Ascending aorta (tissue), 2 donors: ENCODE measurements around the gene EXOC4. TPM values are rescaled to one million over a fixed set of nuclear protein-coding genes. Genes with fewer than 3 reads are reported as not detected.

Experiments used
- DNase-seq, 2 donors: peaks; one replicate each; pipeline ENCODE4 v3.0.0-alpha.2; 2019; ENCODE audit warnings: low spot score in 2 of 2
- H3K27ac ChIP-seq, 2 donors: fragments of 200-600 bp; sonication (generic); one replicate each; pipeline ENCODE4 v1.5.1; 2016 to 2017; ENCODE audit warnings: mild to moderate bottlenecking in 1 of 2
- H3K27me3 ChIP-seq: fragments of 200-600 bp; sonication (generic); one replicate; pipeline ENCODE4 v1.5.1; 2017
- H3K36me3 ChIP-seq, 2 donors: fragments of 200-600 bp; sonication (generic); one replicate each; pipeline ENCODE4 v1.5.1; 2016
- H3K4me1 ChIP-seq, 2 donors: fragments of 200-600 bp; sonication (generic); one replicate each; pipeline ENCODE4 v1.5.1; 2016 to 2017; ENCODE audit warnings: mild to moderate bottlenecking in 1 of 2
- H3K4me3 ChIP-seq, 2 donors: fragments of 200-600 bp; sonication (generic); one replicate each; pipeline ENCODE4 v1.5.1; 2016 to 2017; ENCODE audit warnings: mild to moderate bottlenecking in 1 of 2
- H3K9me3 ChIP-seq, 2 donors: fragments of 200-600 bp; sonication (generic); one replicate each; pipeline ENCODE4 v1.5.1; 2016
- intact Hi-C: fragments of 100-400 bp; cut with DNase I; formaldehyde crosslinking; loops from one replicate; pipeline ENCODE4 v1.15.1; 2023
- total RNA-seq: library from RNA; depleted of rRNA; stranded (reverse); fragments of >200 nt; gene quantifications from one replicate; pipeline ENCODE4 v1.1.0, GENCODE V29; 2016
- TF ChIP-seq, protein P1 (sequence below), 3 experiments: fragments of 200-600 bp in 2 of 3; fragments of 450-650 bp in 1 of 3; sonication (generic) in 2 of 3; IDR thresholded peaks; one replicate each; pipeline ENCODE4 v1.5.1; 2016 to 2019; ENCODE audit warnings: antibody characterized with exemption in 3 of 3, mild to moderate bottlenecking in 1 of 3, moderate library complexity in 1 of 3

The EXOC4 gene
- total RNA-seq, 1 donor from 2014 or later, result 27.1 TPM

DNA sequence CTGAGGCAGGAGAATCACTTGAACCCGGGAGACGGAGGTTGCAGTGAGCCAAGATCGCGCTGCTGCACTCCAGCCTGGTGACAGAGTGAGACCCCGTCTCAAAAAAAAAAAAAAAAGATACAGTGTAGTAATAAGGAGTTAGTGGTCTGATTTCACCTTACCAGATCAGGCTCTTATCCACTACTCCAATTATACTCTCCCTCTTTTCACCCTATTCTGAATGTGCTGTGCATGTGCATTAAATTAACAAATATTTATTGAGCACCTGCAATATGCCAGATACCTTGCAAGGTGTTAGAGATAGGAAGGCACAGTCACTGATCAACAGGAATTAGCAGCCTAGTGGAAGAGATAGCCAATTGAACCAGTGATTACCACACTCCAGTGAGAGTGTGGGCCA, 632.3 kb downstream of the EXOC4 start:
- intact Hi-C loops, result no loop called here
- no peak overlapping the region for H3K27ac ChIP-seq
- H3K4me3 ChIP-seq, result no peak overlapping the region
- H3K27me3 ChIP-seq, result no peaks in the 10 kb centered on the region
- H3K4me1 ChIP-seq, result no peaks in the 10 kb centered on the region
- no peaks in the 10 kb centered on the region for H3K36me3 ChIP-seq
- TF ChIP-seq, protein P1, sequence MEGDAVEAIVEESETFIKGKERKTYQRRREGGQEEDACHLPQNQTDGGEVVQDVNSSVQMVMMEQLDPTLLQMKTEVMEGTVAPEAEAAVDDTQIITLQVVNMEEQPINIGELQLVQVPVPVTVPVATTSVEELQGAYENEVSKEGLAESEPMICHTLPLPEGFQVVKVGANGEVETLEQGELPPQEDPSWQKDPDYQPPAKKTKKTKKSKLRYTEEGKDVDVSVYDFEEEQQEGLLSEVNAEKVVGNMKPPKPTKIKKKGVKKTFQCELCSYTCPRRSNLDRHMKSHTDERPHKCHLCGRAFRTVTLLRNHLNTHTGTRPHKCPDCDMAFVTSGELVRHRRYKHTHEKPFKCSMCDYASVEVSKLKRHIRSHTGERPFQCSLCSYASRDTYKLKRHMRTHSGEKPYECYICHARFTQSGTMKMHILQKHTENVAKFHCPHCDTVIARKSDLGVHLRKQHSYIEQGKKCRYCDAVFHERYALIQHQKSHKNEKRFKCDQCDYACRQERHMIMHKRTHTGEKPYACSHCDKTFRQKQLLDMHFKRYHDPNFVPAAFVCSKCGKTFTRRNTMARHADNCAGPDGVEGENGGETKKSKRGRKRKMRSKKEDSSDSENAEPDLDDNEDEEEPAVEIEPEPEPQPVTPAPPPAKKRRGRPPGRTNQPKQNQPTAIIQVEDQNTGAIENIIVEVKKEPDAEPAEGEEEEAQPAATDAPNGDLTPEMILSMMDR (IDR thresholded peaks at IDR 0.05), result no peak
- no peaks in the 10 kb centered on the region for H3K9me3 ChIP-seq
- DNase-seq, result no peak

DNA sequence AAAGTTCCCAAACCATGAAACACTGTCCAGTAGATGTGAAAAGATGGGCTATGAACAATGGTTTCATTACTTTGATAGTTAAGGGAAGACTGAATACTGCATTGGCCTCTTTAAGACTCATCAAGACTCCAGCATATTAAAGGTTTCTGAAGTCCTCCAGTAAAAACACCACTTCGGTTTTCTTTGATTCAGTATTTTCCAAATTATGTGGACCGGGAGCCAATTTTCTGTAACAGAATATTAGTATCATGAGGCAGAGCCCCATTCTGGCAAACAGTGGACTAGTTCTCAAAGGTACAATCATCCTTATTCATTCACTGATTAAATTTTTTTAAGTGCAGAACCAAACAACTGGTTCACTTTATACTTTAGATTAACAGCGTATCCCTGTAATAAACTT, 633.2 kb downstream of the EXOC4 start:
- Histone ChIP-seq H3K4me3 (no peak overlapping the region), H3K27me3 (no peaks in the 10 kb centered on the region), H3K27ac (no peak overlapping the region), H3K4me1 (no peaks in the 10 kb centered on the region), H3K9me3 (no peaks in the 10 kb centered on the region), H3K36me3 (no peaks in the 10 kb centered on the region)
- intact Hi-C loops, result no loop called here
- DNase-seq, result no peak
- TF ChIP-seq, protein P1 (IDR thresholded peaks at IDR 0.05), result no peak

DNA sequence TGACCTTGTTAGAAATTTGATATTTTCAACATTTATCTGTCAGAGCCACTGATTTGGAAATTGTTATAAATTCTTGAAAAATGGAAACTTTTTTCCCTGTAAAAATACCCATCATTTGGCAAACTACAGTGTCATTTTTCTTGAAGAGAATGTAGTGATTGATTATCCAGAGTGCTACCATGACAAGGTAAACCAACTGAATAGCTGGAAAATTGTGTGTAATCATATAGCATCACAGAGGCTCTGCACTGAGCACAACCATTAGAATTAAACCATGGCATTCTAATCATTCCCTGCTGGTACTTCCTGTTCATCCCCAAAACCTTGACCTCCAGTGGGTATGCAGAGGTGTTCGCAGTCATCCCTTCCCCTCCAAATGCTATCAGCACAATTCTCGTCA, 633.9 kb downstream of the EXOC4 start:
- Histone ChIP-seq H3K4me1 (no peaks in the 10 kb centered on the region), H3K9me3 (no peaks in the 10 kb centered on the region), H3K4me3 (no peak overlapping the region), H3K27ac (no peak overlapping the region), H3K27me3 (no peaks in the 10 kb centered on the region), H3K36me3 (no peaks in the 10 kb centered on the region)
- intact Hi-C loops, result no loop called here
- DNase-seq, result no peak
- TF ChIP-seq, protein P1 (IDR thresholded peaks at IDR 0.05), result no peak

DNA sequence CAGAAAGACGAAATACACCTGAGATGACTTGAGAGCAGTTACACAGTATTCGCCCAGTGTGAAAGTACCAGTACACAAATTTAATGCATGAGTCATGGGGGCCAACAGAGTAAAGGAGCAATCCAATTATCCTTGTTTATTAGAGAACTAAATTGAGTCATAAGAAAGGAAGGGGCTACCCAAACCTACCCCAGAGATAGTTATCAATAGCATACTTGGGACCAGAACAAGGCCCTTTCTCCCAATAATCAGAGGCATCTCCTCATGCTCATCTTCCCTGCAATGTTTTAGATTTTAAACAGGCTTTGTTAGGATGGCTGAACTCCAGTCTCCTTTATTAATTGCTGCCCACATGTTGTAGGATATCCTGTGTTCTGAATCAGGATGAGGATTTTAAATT, 634.6 kb downstream of the EXOC4 start:
- no peaks in the 10 kb centered on the region for H3K36me3 ChIP-seq
- no peak overlapping the region for H3K4me3 ChIP-seq
- TF ChIP-seq, protein P1 (IDR thresholded peaks at IDR 0.05), result no peak
- no peaks in the 10 kb centered on the region for H3K9me3 ChIP-seq
- no peak overlapping the region for H3K27ac ChIP-seq
- intact Hi-C loops, result no loop called here
- H3K27me3 ChIP-seq, result no peaks in the 10 kb centered on the region
- H3K4me1 ChIP-seq, result no peaks in the 10 kb centered on the region
- no peak for DNase-seq

DNA sequence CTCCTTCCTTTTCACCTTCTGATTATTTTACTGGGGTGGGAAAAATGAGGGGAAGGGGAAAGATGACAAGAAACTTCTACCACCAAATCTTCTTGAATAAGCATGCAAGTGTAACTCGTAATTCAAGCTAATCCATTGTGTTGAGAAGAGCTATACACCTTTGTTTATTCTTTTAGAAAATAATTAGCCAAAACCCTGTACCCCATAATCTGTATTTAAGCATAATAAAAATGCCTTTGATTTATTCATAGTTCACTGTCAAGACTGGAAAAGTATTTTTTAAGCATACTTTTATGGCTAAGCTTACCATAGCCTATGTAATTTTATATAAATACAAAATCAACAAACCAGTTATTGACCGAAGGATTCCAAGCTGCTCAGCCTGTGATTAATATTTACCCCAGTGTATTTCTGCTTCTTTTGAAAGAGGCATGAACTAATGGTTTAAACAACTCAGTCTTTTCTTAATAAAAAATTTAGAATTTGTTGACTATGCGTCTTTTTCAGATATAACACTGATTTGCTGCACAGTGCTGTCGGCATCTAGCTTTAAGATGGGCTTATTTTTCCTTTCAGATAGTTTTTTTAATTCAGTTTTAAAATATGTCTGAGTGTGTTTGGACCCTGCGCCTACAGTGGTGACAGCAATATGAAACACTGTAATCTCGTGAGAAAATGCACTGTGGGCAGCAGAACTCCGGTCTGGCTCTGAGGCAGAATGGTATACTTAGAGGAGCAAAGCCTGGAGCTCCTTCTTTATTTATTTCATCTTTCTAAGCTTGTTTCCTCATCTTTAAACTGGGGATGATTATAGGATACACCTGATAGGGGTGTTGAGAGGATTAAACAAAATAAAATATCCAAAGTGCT, 635.4 kb downstream of the EXOC4 start:
- Histone ChIP-seq H3K36me3 (no peaks in the 10 kb centered on the region), H3K4me3 (no peak overlapping the region), H3K27me3 (no peaks in the 10 kb centered on the region), H3K9me3 (no peaks in the 10 kb centered on the region), H3K27ac (no peak overlapping the region), H3K4me1 (no peaks in the 10 kb centered on the region)
- no peak for DNase-seq
- TF ChIP-seq, protein P1 (IDR thresholded peaks at IDR 0.05), result no peak
- intact Hi-C loops, result no loop called here
